Mesendoderm (in vitro differentiated cells): Measurements from ENCODE around the gene SNRPE. TPM values are rescaled to one million over a fixed set of nuclear protein-coding genes. Genes with fewer than 3 reads are reported as not detected.

Source experiments
- DNase-seq: peaks from one replicate; pipeline ENCODE4 v3.0.0; 2013
- H2AK5ac ChIP-seq: 2 replicates; pipeline ENCODE4 v1.6.1; 2013; ENCODE audit warnings: low read length, inconsistent platforms
- H2BK120ac ChIP-seq: 2 replicates; pipeline ENCODE4 v1.6.1; 2013; ENCODE audit warnings: low read depth, mild to moderate bottlenecking, low read length, moderate library complexity, mixed read lengths
- H2BK15ac ChIP-seq: replicated peaks from 2 replicates; pipeline ENCODE4 v1.6.1; 2013; ENCODE audit warnings: low read depth, mild to moderate bottlenecking, moderate library complexity
- H2BK5ac ChIP-seq: 2 replicates; pipeline ENCODE4 v1.6.1; 2013; ENCODE audit warnings: low read length, inconsistent platforms
- H3K18ac ChIP-seq: 2 replicates; pipeline ENCODE4 v1.6.1; 2013; ENCODE audit warnings: mild to moderate bottlenecking, low read length, mixed read lengths
- H3K23ac ChIP-seq: one replicate; pipeline ENCODE4 v1.6.1; 2013; ENCODE audit warnings: low read length
- H3K27ac ChIP-seq: 2 replicates; pipeline ENCODE4 v1.5.1; 2013; ENCODE audit warnings: low read depth, mild to moderate bottlenecking, inconsistent platforms, low read length, moderate library complexity
- H3K27me3 ChIP-seq: 2 replicates; pipeline ENCODE4 v1.6.1; 2013; ENCODE audit warnings: low read length, control low read depth, mild to moderate bottlenecking, inconsistent platforms; ENCODE audit not compliant: insufficient read depth, poor library complexity
- H3K36me3 ChIP-seq: 2 replicates; pipeline ENCODE4 v1.6.1; 2013; ENCODE audit warnings: low read length, inconsistent platforms; ENCODE audit not compliant: control insufficient read depth, insufficient read depth
- H3K4ac ChIP-seq: one replicate; pipeline ENCODE4 v1.6.1; 2013; ENCODE audit warnings: low read depth, mild to moderate bottlenecking, low read length, moderate library complexity
- H3K4me1 ChIP-seq: 2 replicates; pipeline ENCODE4 v1.6.1; 2013; ENCODE audit warnings: low read depth, low read length, inconsistent platforms; ENCODE audit not compliant: control insufficient read depth
- H3K4me2 ChIP-seq: 2 replicates; pipeline ENCODE4 v1.6.1; 2013; ENCODE audit warnings: low read length
- H3K4me3 ChIP-seq: 2 replicates; pipeline ENCODE4 v1.5.1; 2013; ENCODE audit warnings: mild to moderate bottlenecking, low read length
- H3K56ac ChIP-seq: one replicate; pipeline ENCODE4 v1.6.1; 2013; ENCODE audit warnings: low read length
- H3K79me1 ChIP-seq: 2 replicates; pipeline ENCODE4 v1.6.1; 2013; ENCODE audit warnings: low read length, inconsistent platforms
- H3K79me2 ChIP-seq: 2 replicates; pipeline ENCODE4 v1.6.1; 2013; ENCODE audit warnings: mild to moderate bottlenecking, low read length; ENCODE audit not compliant: control insufficient read depth, insufficient read depth
- H3K9ac ChIP-seq: 2 replicates; pipeline ENCODE4 v1.6.1; 2013; ENCODE audit warnings: low read length, inconsistent platforms
- H4K5ac ChIP-seq: one replicate; pipeline ENCODE4 v1.6.1; 2013; ENCODE audit warnings: low read length
- H4K8ac ChIP-seq: one replicate; pipeline ENCODE4 v1.6.1; 2013; ENCODE audit warnings: low read depth, mild to moderate bottlenecking, control low read depth, low read length, moderate library complexity
- WGBS: extraction: QIAGEN DNeasy Blood & Tissue Kit; methylation state at CpG from one replicate; pipeline ENCODE4 v1.1.7; 2013; ENCODE audit warnings: low lambda C conversion rate, missing lambda C conversion rate; ENCODE audit not compliant: insufficient coverage; ENCODE audit errors: extremely low coverage; 5-methylcytosine and 5-hydroxymethylcytosine counted together
- small RNA-seq: library from polyadenylated mRNA; stranded (forward); fragments of <200 nt; extraction: miRNeasy Mini kit (QIAGEN cat#:217004); gene quantifications from one replicate; pipeline ENCODE3, GENCODE V24; 2013; ENCODE audit not compliant: insufficient read depth

The SNRPE gene

DNA sequence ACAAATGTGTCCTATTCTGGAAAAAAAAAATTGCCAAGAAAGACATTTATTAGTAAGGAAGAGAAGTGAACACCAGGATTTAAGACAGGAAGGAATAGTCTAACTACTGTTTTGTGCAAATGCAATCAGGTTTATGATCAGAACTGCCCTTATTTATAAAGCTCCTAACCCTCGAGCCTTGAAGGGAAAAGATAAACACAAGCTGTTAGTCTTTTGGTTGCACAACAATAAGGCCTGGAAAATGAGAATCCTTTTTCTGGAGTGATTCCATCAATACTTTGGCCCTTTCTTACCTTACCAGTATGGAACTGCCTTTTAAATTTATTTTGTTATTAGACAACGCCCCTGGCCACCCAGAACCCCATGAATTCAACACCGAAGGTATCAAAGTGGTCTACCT is 52.9 kb downstream of the SNRPE start:
- no peak overlapping the region for H3K4me3 ChIP-seq
- H4K8ac ChIP-seq, result no peak overlapping the region
- no peak overlapping the region for H3K56ac ChIP-seq
- WGBS, result no CpG with 5 or more reads among the region's 3 CpGs
- no peak overlapping the region for H2BK15ac ChIP-seq
- H2BK120ac ChIP-seq, result no peak overlapping the region
- H2AK5ac ChIP-seq, result no peak overlapping the region
- H3K79me2 ChIP-seq, result no peaks in the 10 kb centered on the region
- H3K4me1 ChIP-seq, result no peaks in the 10 kb centered on the region
- no peak overlapping the region for H3K4ac ChIP-seq
- no peak overlapping the region for H3K9ac ChIP-seq
- H4K5ac ChIP-seq, result no peak overlapping the region
- H3K27me3 ChIP-seq, result no peaks in the 10 kb centered on the region
- no peaks in the 10 kb centered on the region for H3K79me1 ChIP-seq
- no peak for DNase-seq
- H2BK5ac ChIP-seq, result no peak overlapping the region
- H3K18ac ChIP-seq, result no peak overlapping the region
- no peak overlapping the region for H3K27ac ChIP-seq
- no peaks in the 10 kb centered on the region for H3K36me3 ChIP-seq
- no peak overlapping the region for H3K23ac ChIP-seq
- no peak overlapping the region for H3K4me2 ChIP-seq

DNA sequence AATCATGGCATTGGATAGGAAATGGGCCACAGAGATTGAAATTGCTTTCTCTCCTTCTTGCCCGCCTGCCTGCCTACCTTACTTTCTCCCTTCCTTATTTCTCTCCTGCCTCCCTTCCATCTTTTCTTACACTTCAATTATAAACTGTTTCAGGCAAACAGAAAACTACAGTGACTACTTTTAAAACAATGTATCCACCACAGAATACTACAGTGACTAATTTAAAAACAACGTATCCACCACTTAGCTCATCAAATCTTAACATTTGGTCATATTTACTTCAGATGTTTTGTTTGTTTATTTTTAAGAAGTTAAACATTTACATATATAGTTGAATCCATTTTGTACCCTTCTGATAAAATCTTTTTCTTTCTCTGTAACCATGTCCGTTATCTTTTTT is 54.4 kb downstream of the SNRPE start:
- no peak overlapping the region for H3K27ac ChIP-seq
- H2BK15ac ChIP-seq, result no peak overlapping the region
- no peak for DNase-seq
- no peak overlapping the region for H3K56ac ChIP-seq
- H3K9ac ChIP-seq, result no peak overlapping the region
- H2BK5ac ChIP-seq, result no peak overlapping the region
- H4K5ac ChIP-seq, result no peak overlapping the region
- H3K23ac ChIP-seq, result no peak overlapping the region
- H2AK5ac ChIP-seq, result no peak overlapping the region
- H3K27me3 ChIP-seq, result no peaks in the 10 kb centered on the region
- no peak overlapping the region for H4K8ac ChIP-seq
- no peak overlapping the region for H3K4me3 ChIP-seq
- no peaks in the 10 kb centered on the region for H3K4me1 ChIP-seq
- H3K79me1 ChIP-seq, result no peaks in the 10 kb centered on the region
- no peak overlapping the region for H3K4ac ChIP-seq
- WGBS, result no CpG with 5 or more reads among the region's 3 CpGs
- no peaks in the 10 kb centered on the region for H3K36me3 ChIP-seq
- no peak overlapping the region for H2BK120ac ChIP-seq
- H3K4me2 ChIP-seq, result no peak overlapping the region
- H3K18ac ChIP-seq, result no peak overlapping the region
- no peaks in the 10 kb centered on the region for H3K79me2 ChIP-seq

DNA sequence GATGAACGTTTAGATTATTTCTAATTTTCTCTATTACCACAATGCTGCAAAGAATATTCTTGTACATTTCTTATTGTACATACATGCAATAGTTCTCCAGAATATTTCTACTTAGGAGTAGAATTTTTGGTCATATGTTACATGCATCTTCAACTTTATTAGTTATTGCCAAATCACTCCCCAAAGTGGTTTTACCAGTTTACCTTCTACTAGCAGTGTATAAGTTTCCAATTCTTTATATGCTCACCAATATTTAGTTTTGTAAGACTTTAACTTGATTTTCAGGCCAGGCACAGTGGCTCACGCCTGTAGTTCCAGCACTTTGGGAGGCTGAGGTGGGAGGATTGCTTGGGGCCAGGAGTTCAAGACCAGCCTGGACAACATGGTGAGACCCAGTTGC is 55.4 kb downstream of the SNRPE start:
- H2BK5ac ChIP-seq, result no peak overlapping the region
- WGBS, result no CpG with 5 or more reads among the region's 2 CpGs
- H3K4me2 ChIP-seq, result no peak overlapping the region
- H3K9ac ChIP-seq, result no peak overlapping the region
- no peak overlapping the region for H4K5ac ChIP-seq
- no peak overlapping the region for H3K56ac ChIP-seq
- H3K4me3 ChIP-seq, result no peak overlapping the region
- H3K4me1 ChIP-seq, result no peaks in the 10 kb centered on the region
- H2BK120ac ChIP-seq, result no peak overlapping the region
- H3K79me2 ChIP-seq, result no peaks in the 10 kb centered on the region
- H2AK5ac ChIP-seq, result no peak overlapping the region
- H3K18ac ChIP-seq, result no peak overlapping the region
- H2BK15ac ChIP-seq, result no peak overlapping the region
- H3K27ac ChIP-seq, result no peak overlapping the region
- no peak overlapping the region for H3K4ac ChIP-seq
- H3K23ac ChIP-seq, result no peak overlapping the region
- H3K79me1 ChIP-seq, result no peaks in the 10 kb centered on the region
- H3K36me3 ChIP-seq, result no peaks in the 10 kb centered on the region
- H4K8ac ChIP-seq, result no peak overlapping the region
- H3K27me3 ChIP-seq, result no peaks in the 10 kb centered on the region
- no peak for DNase-seq

Small RNA genes within 50 kb of the gene (small RNA-seq; reads per million reads assigned to genes)
- not detected for gene HSPE1P6
